Mammary epithelial cell (primary cell): ENCODE results near the gene SLC38A2.

Experiments
- CTCF ChIP-seq, 2 donors: IDR thresholded peaks in 1 of 2; conservative IDR thresholded peaks in 1 of 2; 2 replicates each; pipeline ENCODE4 v1.5.1; 2011 to 2012; ENCODE audit warnings: inconsistent platforms in 2 of 2, low read length in 2 of 2, mild to moderate bottlenecking in 2 of 2, control low read depth in 1 of 2, low read depth in 1 of 2; ENCODE audit not compliant: insufficient read depth in 1 of 2; ENCODE audit errors: extremely low read depth in 1 of 2
- EZH2 ChIP-seq: IDR thresholded peaks from 2 replicates; pipeline ENCODE4 v1.6.1; 2012; ENCODE audit warnings: low read length, inconsistent platforms, borderline replicate concordance

GRCh38 chr12:46360370-46360769 lies 12.2 kb downstream of the SLC38A2 start:
- no peak for TF ChIP-seq CTCF (conservative IDR thresholded peaks at IDR 0.05 in 1 of 2, IDR thresholded peaks at IDR 0.05 in 1 of 2; ENCODE audit: extremely low read depth in 1 of 2, insufficient read depth in 1 of 2, low read depth in 1 of 2, low read length in 2 of 2)
- no peak for TF ChIP-seq EZH2
